Measurements from ENCODE around the gene PRRX2.

DNA sequence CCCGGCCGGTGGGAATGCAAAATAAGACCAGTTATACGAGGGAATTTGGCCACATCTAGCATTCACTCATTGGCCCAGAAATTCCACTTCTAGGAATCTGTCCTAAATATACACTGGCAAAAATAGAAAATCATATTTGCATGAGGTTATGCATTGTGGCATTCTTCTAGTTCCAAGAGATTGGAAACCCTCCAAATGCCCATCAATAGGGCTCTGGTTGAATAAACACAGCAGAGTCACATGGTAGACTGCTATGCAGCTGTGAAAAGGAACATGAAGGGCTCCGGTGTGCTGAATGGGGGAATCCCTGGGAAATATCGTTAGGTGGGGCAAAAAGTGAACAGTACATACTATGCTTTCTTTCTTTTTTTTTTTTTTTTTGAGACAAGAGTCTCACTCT is 50.6 kb downstream of the PRRX2 start:
- TF ChIP-seq, protein P1, sequence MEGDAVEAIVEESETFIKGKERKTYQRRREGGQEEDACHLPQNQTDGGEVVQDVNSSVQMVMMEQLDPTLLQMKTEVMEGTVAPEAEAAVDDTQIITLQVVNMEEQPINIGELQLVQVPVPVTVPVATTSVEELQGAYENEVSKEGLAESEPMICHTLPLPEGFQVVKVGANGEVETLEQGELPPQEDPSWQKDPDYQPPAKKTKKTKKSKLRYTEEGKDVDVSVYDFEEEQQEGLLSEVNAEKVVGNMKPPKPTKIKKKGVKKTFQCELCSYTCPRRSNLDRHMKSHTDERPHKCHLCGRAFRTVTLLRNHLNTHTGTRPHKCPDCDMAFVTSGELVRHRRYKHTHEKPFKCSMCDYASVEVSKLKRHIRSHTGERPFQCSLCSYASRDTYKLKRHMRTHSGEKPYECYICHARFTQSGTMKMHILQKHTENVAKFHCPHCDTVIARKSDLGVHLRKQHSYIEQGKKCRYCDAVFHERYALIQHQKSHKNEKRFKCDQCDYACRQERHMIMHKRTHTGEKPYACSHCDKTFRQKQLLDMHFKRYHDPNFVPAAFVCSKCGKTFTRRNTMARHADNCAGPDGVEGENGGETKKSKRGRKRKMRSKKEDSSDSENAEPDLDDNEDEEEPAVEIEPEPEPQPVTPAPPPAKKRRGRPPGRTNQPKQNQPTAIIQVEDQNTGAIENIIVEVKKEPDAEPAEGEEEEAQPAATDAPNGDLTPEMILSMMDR (IDR thresholded peaks at IDR 0.05) = no peak
- TF ChIP-seq POLR2A (IDR thresholded peaks at IDR 0.05) = no peak
